ENCODE data around the gene ERMP1.

DNA sequence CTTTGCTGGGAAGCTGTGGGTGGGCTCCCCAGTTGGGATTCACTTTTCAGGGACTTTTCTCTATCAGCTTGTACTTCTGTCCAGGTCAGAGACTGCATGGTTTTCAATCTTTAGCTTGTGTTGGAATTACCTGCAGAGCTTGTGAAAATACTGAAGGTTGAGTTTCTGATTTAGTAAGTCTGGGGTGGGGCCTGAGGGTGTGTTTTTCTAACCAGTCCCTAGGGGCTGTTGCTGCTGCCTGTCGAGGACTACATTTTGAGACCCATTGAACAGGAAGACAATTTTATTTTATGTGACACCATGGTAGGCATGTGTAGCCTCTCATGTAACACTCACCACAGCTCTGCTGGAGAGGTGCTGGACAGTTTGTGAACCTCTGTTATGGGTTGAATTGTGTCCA lies 43.1 kb upstream of the ERMP1 start:
- TF ChIP-seq, protein P1, sequence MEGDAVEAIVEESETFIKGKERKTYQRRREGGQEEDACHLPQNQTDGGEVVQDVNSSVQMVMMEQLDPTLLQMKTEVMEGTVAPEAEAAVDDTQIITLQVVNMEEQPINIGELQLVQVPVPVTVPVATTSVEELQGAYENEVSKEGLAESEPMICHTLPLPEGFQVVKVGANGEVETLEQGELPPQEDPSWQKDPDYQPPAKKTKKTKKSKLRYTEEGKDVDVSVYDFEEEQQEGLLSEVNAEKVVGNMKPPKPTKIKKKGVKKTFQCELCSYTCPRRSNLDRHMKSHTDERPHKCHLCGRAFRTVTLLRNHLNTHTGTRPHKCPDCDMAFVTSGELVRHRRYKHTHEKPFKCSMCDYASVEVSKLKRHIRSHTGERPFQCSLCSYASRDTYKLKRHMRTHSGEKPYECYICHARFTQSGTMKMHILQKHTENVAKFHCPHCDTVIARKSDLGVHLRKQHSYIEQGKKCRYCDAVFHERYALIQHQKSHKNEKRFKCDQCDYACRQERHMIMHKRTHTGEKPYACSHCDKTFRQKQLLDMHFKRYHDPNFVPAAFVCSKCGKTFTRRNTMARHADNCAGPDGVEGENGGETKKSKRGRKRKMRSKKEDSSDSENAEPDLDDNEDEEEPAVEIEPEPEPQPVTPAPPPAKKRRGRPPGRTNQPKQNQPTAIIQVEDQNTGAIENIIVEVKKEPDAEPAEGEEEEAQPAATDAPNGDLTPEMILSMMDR (IDR thresholded peaks at IDR 0.05; ENCODE audit: low read depth, low read length): no peak
- TF ChIP-seq EZH2phosphoT487 (IDR thresholded peaks at IDR 0.05; ENCODE audit: low read depth): no peak

All from OCI-LY3 (cell line).